Mesenchymal stem cell (in vitro differentiated cells and primary cell): ENCODE results near the gene HSPA12A.

Source experiments
- DNase-seq: peaks from one replicate; pipeline ENCODE4 v3.0.0-alpha.2; 2013
- H2AFZ ChIP-seq: one replicate; pipeline ENCODE4 v1.6.1; 2013; ENCODE audit warnings: low read depth, mild to moderate bottlenecking, control low read depth, inconsistent platforms, low read length, moderate library complexity
- H2AK5ac ChIP-seq: 2 replicates; pipeline ENCODE4 v1.6.1; 2013; ENCODE audit warnings: low read length, moderate library complexity, mild to moderate bottlenecking, inconsistent platforms; ENCODE audit not compliant: severe bottlenecking
- H2BK120ac ChIP-seq: one replicate; pipeline ENCODE4 v1.6.1; 2013; ENCODE audit warnings: low read depth, mild to moderate bottlenecking, inconsistent platforms, low read length, moderate library complexity
- H2BK12ac ChIP-seq, 2 experiments: one replicate each; pipeline ENCODE4 v1.6.1; 2013; ENCODE audit warnings: inconsistent platforms in 2 of 2, low read length in 2 of 2, mild to moderate bottlenecking in 2 of 2, moderate library complexity in 2 of 2, control low read depth in 1 of 2
- H2BK15ac ChIP-seq: one replicate; pipeline ENCODE4 v1.6.1; 2013; ENCODE audit warnings: mild to moderate bottlenecking, low read depth, inconsistent platforms; ENCODE audit not compliant: poor library complexity, severe bottlenecking
- H2BK5ac ChIP-seq: 2 replicates; pipeline ENCODE4 v1.6.1; 2013; ENCODE audit warnings: low read depth, mild to moderate bottlenecking, low read length, control low read depth, inconsistent platforms; ENCODE audit not compliant: poor library complexity, severe bottlenecking
- H3K14ac ChIP-seq, 2 experiments: one replicate each; pipeline ENCODE4 v1.6.1; 2013; ENCODE audit warnings: inconsistent platforms in 2 of 2, low read length in 2 of 2, control low read depth in 1 of 2, mild to moderate bottlenecking in 1 of 2, moderate library complexity in 1 of 2
- H3K18ac ChIP-seq, 2 experiments: one replicate each; pipeline ENCODE4 v1.6.1; 2013; ENCODE audit warnings: inconsistent platforms in 2 of 2, low read length in 2 of 2, control low read depth in 1 of 2, low read depth in 1 of 2, mild to moderate bottlenecking in 1 of 2
- H3K23ac ChIP-seq, 2 experiments: one replicate each; pipeline ENCODE4 v1.6.1; 2013; ENCODE audit warnings: inconsistent platforms in 2 of 2, low read length in 2 of 2, mild to moderate bottlenecking in 2 of 2, moderate library complexity in 2 of 2, control low read depth in 1 of 2
- H3K27ac ChIP-seq: 2 replicates; pipeline ENCODE4 v1.5.1; 2013; ENCODE audit warnings: mild to moderate bottlenecking, moderate library complexity, low read length, control low read depth, inconsistent platforms; ENCODE audit not compliant: poor library complexity, severe bottlenecking
- H3K27me3 ChIP-seq, 2 experiments: 2 replicates each; pipeline versions ENCODE4 v1.6.1 to v1.7.0; 2013; ENCODE audit warnings: low read length in 2 of 2, mild to moderate bottlenecking in 2 of 2, moderate library complexity in 2 of 2, control low read depth in 1 of 2, inconsistent platforms in 1 of 2; ENCODE audit not compliant: control insufficient read depth in 1 of 2, insufficient read depth in 1 of 2
- H3K36me3 ChIP-seq, 2 experiments: 2 replicates each; pipeline versions ENCODE4 v1.6.1 to v1.7.0; 2013; ENCODE audit warnings: low read length in 2 of 2, control low read depth in 1 of 2, inconsistent platforms in 1 of 2, low read depth in 1 of 2, mild to moderate bottlenecking in 1 of 2; ENCODE audit not compliant: insufficient read depth in 2 of 2, control insufficient read depth in 1 of 2
- H3K4ac ChIP-seq, 2 experiments: one replicate each; pipeline ENCODE4 v1.6.1; 2013; ENCODE audit warnings: inconsistent platforms in 2 of 2, low read length in 2 of 2, mild to moderate bottlenecking in 2 of 2, moderate library complexity in 2 of 2, control low read depth in 1 of 2, low read depth in 1 of 2
- H3K4me1 ChIP-seq: 2 replicates; pipeline ENCODE4 v1.6.1; 2013; ENCODE audit warnings: low read depth, low read length, control low read depth; ENCODE audit not compliant: control insufficient read depth, insufficient read depth
- H3K4me2 ChIP-seq: 2 replicates; pipeline ENCODE4 v1.6.1; 2013; ENCODE audit warnings: low read length, mild to moderate bottlenecking, inconsistent platforms; ENCODE audit not compliant: poor library complexity, severe bottlenecking
- H3K4me3 ChIP-seq, 2 experiments: 2 replicates each; pipeline versions ENCODE4 v1.5.1 to v1.7.0; 2013; ENCODE audit warnings: low read length in 2 of 2, mild to moderate bottlenecking in 2 of 2, control low read depth in 1 of 2, low read depth in 1 of 2; ENCODE audit not compliant: insufficient read depth in 1 of 2
- H3K79me1 ChIP-seq: replicated peaks from 2 replicates; pipeline ENCODE4 v1.6.1; 2013; ENCODE audit warnings: mild to moderate bottlenecking, control low read depth, low read length, inconsistent platforms; ENCODE audit not compliant: poor library complexity, severe bottlenecking
- H3K9ac ChIP-seq: 2 replicates; pipeline ENCODE4 v1.7.0; 2013; ENCODE audit warnings: mild to moderate bottlenecking, low read length, moderate library complexity
- H3K9me3 ChIP-seq: 2 replicates; pipeline ENCODE4 v1.7.0; 2013; ENCODE audit warnings: mild to moderate bottlenecking, low read length; ENCODE audit not compliant: control insufficient read depth
- H4K8ac ChIP-seq: one replicate; pipeline ENCODE4 v1.6.1; 2013; ENCODE audit warnings: inconsistent platforms, mild to moderate bottlenecking, low read length, moderate library complexity
- H4K91ac ChIP-seq: one replicate; pipeline ENCODE4 v1.6.1; 2013; ENCODE audit warnings: mild to moderate bottlenecking, low read length, inconsistent platforms
- WGBS: methylation state at CpG from one replicate; pipeline ENCODE4 v1.1.7; 2013; ENCODE audit warnings: mixed read lengths; 5-methylcytosine and 5-hydroxymethylcytosine counted together

HSPA12A gene

DNA sequence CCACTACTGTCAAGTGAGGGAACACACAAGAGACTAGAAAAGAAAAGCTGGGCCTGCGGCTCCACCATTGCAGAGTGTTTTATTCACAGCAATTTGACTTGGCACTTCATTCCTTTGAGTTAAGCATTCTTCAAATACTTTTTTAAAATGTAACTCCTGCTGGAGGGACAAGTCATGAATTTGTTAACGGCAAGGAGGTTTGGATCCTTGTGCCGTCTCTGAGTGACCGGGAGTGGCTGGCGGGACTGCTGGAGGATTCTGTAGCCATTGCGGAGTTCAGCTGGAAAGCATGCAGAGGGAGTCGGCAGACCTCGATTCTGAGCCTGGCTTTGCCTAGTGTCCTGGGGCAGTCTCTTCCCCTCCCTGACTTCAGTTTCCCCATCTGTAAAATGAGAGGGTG is 9.8 kb downstream of the HSPA12A start:
- no peak overlapping the region for H4K91ac ChIP-seq
- H3K9ac ChIP-seq, result peak overlapping the region; percentile 7
- no peak overlapping the region for H2BK120ac ChIP-seq
- H3K27me3 ChIP-seq, result no peaks in the 10 kb centered on the region
- no peak overlapping the region for H4K8ac ChIP-seq
- no peak overlapping the region for H3K18ac ChIP-seq
- H3K79me1 ChIP-seq, result peaks cover 16% of the 10 kb centered on the region
- no peak overlapping the region for H3K4me2 ChIP-seq
- H3K23ac ChIP-seq, result no peak overlapping the region
- 86% methylated on average over 8 of the region's 8 CpGs for WGBS
- no peak overlapping the region for H2AFZ ChIP-seq
- H3K14ac ChIP-seq, result no peak overlapping the region
- H3K4me3 ChIP-seq, result peak overlapping the region in 1 of 2 experiments; percentile 39
- no peak overlapping the region for H2BK5ac ChIP-seq
- peaks cover 39% of the 10 kb centered on the region for H3K4me1 ChIP-seq
- H3K4ac ChIP-seq, result no peak overlapping the region
- peak overlapping the region; percentile 67 for H3K27ac ChIP-seq
- H2BK15ac ChIP-seq, result no peak overlapping the region
- H2BK12ac ChIP-seq, result no peak overlapping the region
- H2AK5ac ChIP-seq, result peak overlapping the region; percentile 12
- H3K9me3 ChIP-seq, result no peaks in the 10 kb centered on the region
- H3K36me3 ChIP-seq, result peaks cover 5 to 28% of the 10 kb centered on the region in 2 experiments
- DNase-seq, result no peak

DNA sequence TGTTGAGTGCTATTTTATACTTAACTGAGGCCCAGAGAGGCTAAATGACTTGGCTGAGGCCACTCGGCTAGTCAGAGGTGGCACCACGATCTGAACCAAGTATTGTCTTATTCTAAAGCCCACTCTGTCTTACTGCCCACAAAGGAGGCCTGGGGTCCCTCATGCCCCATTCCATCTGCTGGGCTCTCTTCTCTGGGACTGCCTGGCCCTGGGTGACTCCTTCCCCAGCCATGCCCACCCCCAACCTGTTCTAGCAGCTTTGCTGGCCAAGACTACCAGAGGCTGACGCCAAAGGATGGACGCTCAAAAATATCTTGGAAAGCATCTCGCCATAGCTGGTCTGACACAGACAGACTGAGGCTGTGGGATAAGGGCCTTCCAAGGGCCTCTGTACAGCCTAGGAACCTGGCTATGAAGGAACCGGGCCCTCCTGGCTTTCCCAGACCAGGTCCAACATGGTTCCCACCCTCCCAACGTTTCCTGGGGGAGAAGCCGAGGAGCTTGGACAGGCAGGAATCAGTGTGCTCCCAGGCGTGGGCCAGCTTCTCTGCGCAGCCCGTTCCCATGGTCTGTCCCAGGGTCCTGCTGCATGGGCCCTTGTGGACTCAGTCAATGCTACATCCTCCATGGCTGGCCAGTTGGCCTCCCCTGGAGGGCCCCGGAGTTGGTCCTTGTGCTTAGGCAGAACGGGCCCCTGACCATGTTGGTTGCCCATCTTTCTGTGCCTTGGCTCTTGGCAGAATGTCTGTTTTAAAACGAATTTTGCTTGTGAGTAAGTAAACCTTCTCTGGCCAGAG is 11.7 kb downstream of the HSPA12A start:
- H4K8ac ChIP-seq, result no peak overlapping the region
- H2BK12ac ChIP-seq, result no peak overlapping the region
- no peak overlapping the region for H2AFZ ChIP-seq
- H3K23ac ChIP-seq, result no peak overlapping the region
- H3K79me1 ChIP-seq, result peaks cover 24% of the 10 kb centered on the region
- H4K91ac ChIP-seq, result no peak overlapping the region
- no peak overlapping the region for H3K9ac ChIP-seq
- H3K36me3 ChIP-seq, result peaks cover 13 to 39% of the 10 kb centered on the region in 2 experiments
- H3K18ac ChIP-seq, result no peak overlapping the region
- no peak overlapping the region for H3K4me3 ChIP-seq
- no peaks in the 10 kb centered on the region for H3K27me3 ChIP-seq
- 85% methylated on average over 14 of the region's 14 CpGs for WGBS
- DNase-seq, result no peak
- H2BK120ac ChIP-seq, result no peak overlapping the region
- H2BK15ac ChIP-seq, result no peak overlapping the region
- H3K27ac ChIP-seq, result no peak overlapping the region
- H3K14ac ChIP-seq, result no peak overlapping the region
- H3K4me1 ChIP-seq, result peaks cover 48% of the 10 kb centered on the region
- no peak overlapping the region for H3K4me2 ChIP-seq
- H2BK5ac ChIP-seq, result no peak overlapping the region
- no peaks in the 10 kb centered on the region for H3K9me3 ChIP-seq
- peak overlapping the region; percentile 89 for H2AK5ac ChIP-seq
- H3K4ac ChIP-seq, result no peak overlapping the region

DNA sequence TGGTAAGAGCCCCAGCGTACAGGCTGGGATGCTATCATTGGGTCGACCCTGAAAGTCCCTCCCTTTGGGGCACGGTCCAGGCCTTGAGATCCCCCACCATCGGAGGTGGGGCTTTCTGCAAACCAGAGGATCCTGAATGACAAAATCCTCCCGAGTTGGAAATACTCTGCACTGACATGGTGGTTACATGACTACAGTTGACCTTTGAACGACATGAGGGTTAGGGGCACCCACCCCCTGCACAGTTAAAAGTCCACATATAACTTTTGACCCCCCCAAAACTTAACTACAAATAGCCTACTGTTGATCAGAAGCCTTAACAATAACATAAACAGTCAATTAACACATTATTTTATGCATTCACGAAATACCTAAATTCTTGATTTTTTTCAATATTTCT is 13.1 kb downstream of the HSPA12A start:
- 92% methylated on average over 7 of the region's 7 CpGs for WGBS
- H2AFZ ChIP-seq, result no peak overlapping the region
- H3K18ac ChIP-seq, result no peak overlapping the region
- no peak overlapping the region for H3K4me2 ChIP-seq
- no peak overlapping the region for H2BK120ac ChIP-seq
- no peak overlapping the region for H2BK15ac ChIP-seq
- no peak overlapping the region for H4K8ac ChIP-seq
- no peak overlapping the region for H3K9ac ChIP-seq
- no peak overlapping the region for H3K23ac ChIP-seq
- peaks cover 56% of the 10 kb centered on the region for H3K4me1 ChIP-seq
- H3K27ac ChIP-seq, result peak overlapping the region; percentile 97
- no peak overlapping the region for H4K91ac ChIP-seq
- no peak overlapping the region for H2BK12ac ChIP-seq
- H3K4me3 ChIP-seq, result no peak overlapping the region
- H3K36me3 ChIP-seq, result peaks cover 13 to 46% of the 10 kb centered on the region in 2 experiments
- peak overlapping the region; percentile 92 for H2BK5ac ChIP-seq
- H3K79me1 ChIP-seq, result peaks cover 34% of the 10 kb centered on the region
- H2AK5ac ChIP-seq, result peak overlapping the region; percentile 99
- no peak for DNase-seq
- no peaks in the 10 kb centered on the region for H3K27me3 ChIP-seq
- H3K4ac ChIP-seq, result no peak overlapping the region
- H3K14ac ChIP-seq, result no peak overlapping the region
- no peaks in the 10 kb centered on the region for H3K9me3 ChIP-seq

DNA sequence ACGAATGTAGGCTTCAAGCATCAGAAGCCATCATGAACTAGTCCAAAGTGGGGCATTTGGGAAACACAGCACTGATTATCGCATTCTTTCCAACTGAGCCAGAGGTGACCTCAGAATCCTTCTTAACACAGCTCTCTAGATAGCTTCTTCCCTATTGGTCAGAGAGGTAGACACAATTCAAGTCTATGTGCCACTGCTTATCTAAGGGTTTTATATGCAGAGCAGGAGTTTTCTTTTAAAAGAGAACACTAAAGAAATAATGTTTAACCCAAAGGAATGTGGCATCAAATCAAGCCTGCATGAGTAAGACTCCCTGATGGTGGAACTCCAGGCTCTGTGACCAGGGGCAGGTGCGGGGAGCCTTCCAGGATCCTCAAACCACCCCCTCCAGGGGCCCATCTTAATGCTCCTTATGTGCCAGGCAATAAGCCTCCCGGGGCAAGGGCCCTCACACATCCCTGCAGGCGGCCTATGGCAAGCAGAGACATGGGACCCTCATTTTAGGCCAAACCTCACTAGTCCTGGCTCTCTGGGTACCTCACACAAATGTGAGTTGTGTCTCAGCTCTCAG is 13.8 kb downstream of the HSPA12A start:
- no peak overlapping the region for H4K8ac ChIP-seq
- H3K4me2 ChIP-seq, result peak overlapping the region; percentile 37
- WGBS, result 81% methylated on average over 5 of the region's 5 CpGs
- H2AK5ac ChIP-seq, result peak overlapping the region; percentile 99
- no peak overlapping the region for H4K91ac ChIP-seq
- H2BK120ac ChIP-seq, result no peak overlapping the region
- peaks cover 13 to 48% of the 10 kb centered on the region in 2 experiments for H3K36me3 ChIP-seq
- no peak overlapping the region for H3K9ac ChIP-seq
- H3K4me1 ChIP-seq, result peaks cover 60% of the 10 kb centered on the region
- H3K27me3 ChIP-seq, result no peaks in the 10 kb centered on the region
- no peak overlapping the region for H2AFZ ChIP-seq
- no peak overlapping the region for H3K18ac ChIP-seq
- no peak overlapping the region for H2BK15ac ChIP-seq
- H2BK5ac ChIP-seq, result peak overlapping the region; percentile 92
- H3K4me3 ChIP-seq, result no peak overlapping the region
- DNase-seq, result no peak
- no peak overlapping the region for H3K23ac ChIP-seq
- H2BK12ac ChIP-seq, result no peak overlapping the region
- no peaks in the 10 kb centered on the region for H3K9me3 ChIP-seq
- H3K27ac ChIP-seq, result peak overlapping the region; percentile 97
- H3K79me1 ChIP-seq, result peaks cover 34% of the 10 kb centered on the region
- H3K14ac ChIP-seq, result no peak overlapping the region
- no peak overlapping the region for H3K4ac ChIP-seq
